Suprapubic skin (tissue), 4 donors: ENCODE results near the gene KRT75. TPM values are rescaled to one million over a fixed set of nuclear protein-coding genes. Genes with fewer than 3 reads are reported as not detected.

Experiments
- DNase-seq, 2 donors: peaks; one replicate each; pipeline ENCODE4 v3.0.0-alpha.2; 2019; ENCODE audit warnings: low spot score in 2 of 2
- H3K27ac ChIP-seq: fragments of 200-600 bp; sonication (generic); one replicate; pipeline ENCODE4 v1.5.1; 2019
- H3K27me3 ChIP-seq: fragments of 200-600 bp; sonication (generic); one replicate; pipeline ENCODE4 v1.5.1; 2019
- H3K36me3 ChIP-seq: fragments of 200-600 bp; sonication (generic); one replicate; pipeline ENCODE4 v1.5.1; 2019
- H3K4me1 ChIP-seq: fragments of 200-600 bp; sonication (generic); one replicate; pipeline ENCODE4 v1.5.1; 2019
- H3K4me3 ChIP-seq: fragments of 200-600 bp; sonication (generic); one replicate; pipeline ENCODE4 v1.5.1; 2019; ENCODE audit warnings: mild to moderate bottlenecking
- H3K9me3 ChIP-seq: fragments of 200-600 bp; sonication (generic); one replicate; pipeline ENCODE4 v1.5.1; 2019
- CTCF ChIP-seq, 2 donors: fragments of 200-600 bp in 1 of 2; fragments of 450-650 bp in 1 of 2; sonication (generic) in 1 of 2; IDR thresholded peaks; one replicate each; pipeline ENCODE4 v1.5.1; 2016 to 2019; ENCODE audit warnings: antibody characterized with exemption in 2 of 2, mild to moderate bottlenecking in 1 of 2, moderate library complexity in 1 of 2
- EP300 ChIP-seq: sonication (generic); formaldehyde crosslinking; IDR thresholded peaks from one replicate; pipeline ENCODE4 v1.6.1; 2017; ENCODE audit warnings: antibody characterized with exemption
- POLR2A ChIP-seq, 2 donors: fragments of 450-650 bp; IDR thresholded peaks; one replicate each; pipeline ENCODE4 v1.6.1; 2017; ENCODE audit warnings: antibody characterized with exemption in 2 of 2, mild to moderate bottlenecking in 2 of 2, moderate library complexity in 2 of 2
- POLR2AphosphoS5 ChIP-seq, 3 donors: sonication (generic); formaldehyde crosslinking; IDR thresholded peaks; one replicate each; pipeline ENCODE4 v1.6.1; 2017; ENCODE audit warnings: antibody characterized with exemption in 3 of 3
- WGBS: methylation state at CpG from one replicate; pipeline ENCODE4 v1.1.5; 2018; 5-methylcytosine and 5-hydroxymethylcytosine counted together
- total RNA-seq, 4 donors: library from RNA; depleted of rRNA; stranded (reverse); fragments of >200 nt; gene quantifications; one replicate each; pipeline ENCODE4 v1.1.0, GENCODE V29; 2016

KRT75 gene
- total RNA-seq, 4 donors from 2014 or later: 3.3 to 67.9 (median 21.2) TPM

GRCh38 chr12:52440821-52441319 is 6.7 kb upstream of the KRT75 start:
- DNase-seq: peak in 1 of 2 donors; percentile 55
- Histone ChIP-seq H3K4me1 (peaks cover 9% of the 10 kb centered on the region), H3K27ac (no peak overlapping the region), H3K4me3 (no peak overlapping the region), H3K27me3 (peaks cover 6% of the 10 kb centered on the region), H3K9me3 (no peaks in the 10 kb centered on the region), H3K36me3 (no peaks in the 10 kb centered on the region)
- 85% methylated on average over 5 of the region's 5 CpGs for WGBS
- TF ChIP-seq POLR2AphosphoS5 (IDR thresholded peaks at IDR 0.05): no peak
- TF ChIP-seq POLR2A (IDR thresholded peaks at IDR 0.05): no peak
- TF ChIP-seq EP300: no peak
- no peak for TF ChIP-seq CTCF (IDR thresholded peaks at IDR 0.05)

DNA sequence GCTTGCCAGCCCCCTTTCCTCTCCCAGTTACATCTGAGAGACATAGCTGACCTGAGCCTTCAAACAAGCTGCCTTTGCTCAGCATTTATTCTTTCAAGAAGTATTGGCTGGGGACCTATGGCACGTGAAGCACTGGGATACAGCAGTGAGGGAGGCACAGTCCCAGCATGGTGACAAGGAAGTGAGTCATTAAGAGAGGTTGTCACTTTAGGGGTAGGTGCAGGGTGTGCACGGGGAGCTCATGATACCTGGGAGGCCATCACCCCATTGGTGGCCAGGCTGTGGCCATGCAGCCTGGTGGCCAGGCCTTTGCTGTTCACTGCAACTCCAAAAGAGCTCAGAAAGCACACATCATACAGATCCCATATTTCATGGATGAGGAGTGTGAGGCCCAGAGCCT is 5.7 kb upstream of the KRT75 start:
- H3K4me1 ChIP-seq: peaks cover 14% of the 10 kb centered on the region
- WGBS: 72% methylated on average over 2 of the region's 2 CpGs

GRCh38 chr12:52439420-52439819 is 5.2 kb upstream of the KRT75 start:
- Histone ChIP-seq H3K4me3 (no peak overlapping the region), H3K4me1 (peaks cover 14% of the 10 kb centered on the region), H3K27me3 (peaks cover 10% of the 10 kb centered on the region), H3K36me3 (no peaks in the 10 kb centered on the region), H3K27ac (no peak overlapping the region), H3K9me3 (no peaks in the 10 kb centered on the region)
- 79% methylated on average over 5 of the region's 8 CpGs for WGBS
- peak in 1 of 2 donors; percentile 67 for DNase-seq
- TF ChIP-seq POLR2AphosphoS5 (IDR thresholded peaks at IDR 0.05) (no peak), EP300 (no peak), POLR2A (IDR thresholded peaks at IDR 0.05) (no peak), CTCF (IDR thresholded peaks at IDR 0.05) (no peak)

More for the DNA sequence above, 5.7 kb upstream of the KRT75 start:
- TF ChIP-seq EP300 (no peak), CTCF (IDR thresholded peaks at IDR 0.05) (no peak)
- Histone ChIP-seq H3K27me3 (peaks cover 10% of the 10 kb centered on the region), H3K4me3 (no peak overlapping the region), H3K27ac (no peak overlapping the region), H3K9me3 (no peaks in the 10 kb centered on the region), H3K36me3 (no peaks in the 10 kb centered on the region)
- no peak for DNase-seq

DNA sequence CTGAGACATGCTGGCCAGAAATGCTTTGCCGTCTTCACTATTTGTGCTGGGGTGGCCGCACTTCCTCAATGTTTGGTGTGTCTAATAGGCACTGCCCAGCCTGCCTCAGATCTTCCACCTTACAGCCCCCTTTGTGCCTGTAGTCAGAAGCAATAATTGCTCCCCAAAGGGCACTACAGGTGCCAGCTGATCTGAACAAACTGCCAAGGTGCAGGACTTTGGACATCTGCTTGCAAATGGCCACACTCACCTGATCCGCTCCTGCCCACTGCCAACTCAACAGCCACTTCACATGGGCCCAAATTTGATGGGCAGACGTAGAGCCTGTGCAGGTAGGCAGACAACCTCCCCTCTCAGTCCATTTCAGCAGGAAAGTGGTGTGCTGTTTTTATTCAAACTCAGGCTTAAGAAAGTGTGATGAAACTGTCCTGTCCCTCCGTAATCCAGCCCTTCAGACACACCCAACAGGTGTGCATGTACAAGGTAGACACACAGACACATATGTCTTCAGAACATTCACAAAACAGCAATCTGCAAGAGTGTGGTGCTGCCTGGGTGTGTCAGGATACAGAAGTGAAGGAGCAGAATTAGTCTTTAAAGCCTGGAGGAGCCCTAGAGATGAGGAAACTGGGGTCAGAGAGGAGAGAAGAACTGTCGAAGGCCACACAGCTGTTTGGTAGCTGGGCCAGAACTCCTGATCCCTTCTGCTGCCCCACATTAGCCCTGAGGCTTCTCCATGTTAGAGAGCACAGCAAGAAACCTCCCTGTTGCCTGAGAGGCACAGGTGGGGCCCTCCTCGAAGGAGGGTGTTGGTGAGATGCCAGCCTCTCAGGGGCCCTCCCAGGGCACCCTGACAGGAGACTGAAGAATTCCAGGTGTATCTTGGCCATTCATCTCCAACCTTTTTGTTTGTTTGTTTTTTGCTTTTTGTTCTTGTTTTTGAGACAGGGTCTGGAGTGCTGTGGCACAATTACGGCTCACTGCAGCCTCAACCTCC is 4.4 kb upstream of the KRT75 start:
- H3K4me1 ChIP-seq: peaks cover 14% of the 10 kb centered on the region
- H3K4me3 ChIP-seq: no peak overlapping the region
- peaks cover 14% of the 10 kb centered on the region for H3K27me3 ChIP-seq
- no peak overlapping the region for H3K27ac ChIP-seq
- TF ChIP-seq CTCF (IDR thresholded peaks at IDR 0.05) (no peak), POLR2AphosphoS5 (IDR thresholded peaks at IDR 0.05) (no peak), EP300 (no peak), POLR2A (IDR thresholded peaks at IDR 0.05) (no peak)
- no peaks in the 10 kb centered on the region for H3K36me3 ChIP-seq
- WGBS: 70% methylated on average over 6 of the region's 8 CpGs
- peak in 1 of 2 donors; percentile 56 for DNase-seq
- H3K9me3 ChIP-seq: no peaks in the 10 kb centered on the region

- H3K27me3 ChIP-seq: peaks cover 22% of the 10 kb centered on the region
- H3K4me1 ChIP-seq: peaks cover 14% of the 10 kb centered on the region
- no peak overlapping the region for H3K4me3 ChIP-seq
- 88% methylated on average over 6 of the region's 9 CpGs for WGBS
- peak in 1 of 2 donors; percentile 77 for DNase-seq
- H3K36me3 ChIP-seq: no peaks in the 10 kb centered on the region
- no peaks in the 10 kb centered on the region for H3K9me3 ChIP-seq
- no peak overlapping the region for H3K27ac ChIP-seq
- TF ChIP-seq POLR2AphosphoS5 (IDR thresholded peaks at IDR 0.05) (no peak), CTCF (IDR thresholded peaks at IDR 0.05) (no peak), POLR2A (IDR thresholded peaks at IDR 0.05) (no peak), EP300 (no peak)
Measured at GRCh38 chr12:52437508-52437907, 3.3 kb upstream of the KRT75 start.
